Panc1 (cell line): ENCODE measurements around the gene GOLGA2. TPM values are rescaled to one million over a fixed set of nuclear protein-coding genes. Genes with fewer than 3 reads are reported as not detected.
A peak's percentile ranks its signal among the peaks of the same experiment; 100 is the strongest.

Experiments used
- ATAC-seq: fragments of 200-7000 bp; cut with Tn5 transposase; 2 replicates; pipeline ENCODE4 v1.9.1; 2020; ENCODE audit warnings: mild to moderate bottlenecking, moderate library complexity
- BruUV-seq: library from RNA; stranded (reverse); fragments of 400-500 nt; replicated peaks from 2 replicates; lab custom pipeline; 2021; lab: Mats Ljungman, UMichigan
- CTCF ChIA-PET: fragments of 300-600 bp; sonication (Branson Sonifier 250); formaldehyde crosslinking; loops from one replicate; lab custom pipeline; 2022; ENCODE audit warnings: antibody characterized with exemption; lab: Charles Lee
- POLR2A ChIA-PET: fragments of 300-600 bp; sonication (Branson Sonifier 250); formaldehyde crosslinking; loops from one replicate; lab custom pipeline; 2022; ENCODE audit warnings: antibody characterized with exemption; lab: Charles Lee
- DNase-seq: peaks from one replicate; pipeline ENCODE4 v3.0.0-alpha.2; 2010; ENCODE audit warnings: low read depth, low spot score
- H3K27ac ChIP-seq: 2 replicates; pipeline ENCODE4 v1.5.1; 2011; ENCODE audit warnings: mild to moderate bottlenecking, low read length, inconsistent platforms
- H3K27me3 ChIP-seq: fragments of 200-500 bp; sonication (Bioruptor generic); 2 replicates; pipeline ENCODE4 v1.6.0; 2014; ENCODE audit warnings: low read length, inconsistent platforms; ENCODE audit not compliant: control insufficient read depth, insufficient read depth
- H3K36me3 ChIP-seq: fragments of 200-500 bp; sonication (Bioruptor generic); 2 replicates; pipeline ENCODE4 v1.5.1; 2014; ENCODE audit warnings: inconsistent platforms, mild to moderate bottlenecking, low read length, moderate library complexity; ENCODE audit not compliant: control insufficient read depth, insufficient read depth
- H3K4me1 ChIP-seq: 2 replicates; pipeline ENCODE4 v1.5.1; 2011; ENCODE audit warnings: inconsistent platforms, mild to moderate bottlenecking, low read length, moderate library complexity; ENCODE audit not compliant: control insufficient read depth, insufficient read depth
- H3K4me3 ChIP-seq, 2 experiments: 2 replicates each; pipeline ENCODE4 v1.5.1; 2011 to 2012; ENCODE audit warnings: low read depth in 2 of 2, low read length in 2 of 2, mild to moderate bottlenecking in 2 of 2, inconsistent platforms in 1 of 2, moderate library complexity in 1 of 2
- H3K9me3 ChIP-seq: fragments of 200-500 bp; sonication (Bioruptor generic); 2 replicates; pipeline ENCODE4 v1.5.1; 2014; ENCODE audit warnings: low read depth, mild to moderate bottlenecking, inconsistent platforms, low read length, moderate library complexity; ENCODE audit not compliant: control insufficient read depth, insufficient read depth
- POLR2AphosphoS5 ChIP-seq: IDR thresholded peaks from 2 replicates; pipeline ENCODE4 v1.6.1; 2012; ENCODE audit warnings: mild to moderate bottlenecking, low read depth, low read length, moderate library complexity
- SIN3A ChIP-seq: IDR thresholded peaks from 2 replicates; pipeline ENCODE4 v1.6.1; 2012; ENCODE audit warnings: low read depth, mild to moderate bottlenecking, low read length, moderate library complexity, borderline replicate concordance; ENCODE audit not compliant: insufficient read depth
- TCF7L2 ChIP-seq: IDR thresholded peaks from 2 replicates; pipeline ENCODE4 v1.6.1; 2011; ENCODE audit warnings: mild to moderate bottlenecking, low read depth, low read length, inconsistent platforms
- in situ Hi-C: cut with HindIII; loops from 2 replicates; pipeline ENCODE4 v1.10.0; 2016; ENCODE audit warnings: low sequenced_read_pairs, low pct_unique_long_range_greater_than_20kb
- intact Hi-C: fragments of 100-400 bp; cut with micrococcal nuclease; formaldehyde crosslinking; loops from one replicate; pipeline ENCODE4 v1.10.0; 2022; ENCODE audit not compliant: unreplicated experiment
- total RNA-seq: library from RNA; stranded (reverse); gene quantifications from one replicate; pipeline ENCODE4 v1.2.1, GENCODE V29; 2021; ENCODE audit not compliant: unreplicated experiment
- TF ChIP-seq, protein P1 (sequence below): fragments of 450-650 bp; IDR thresholded peaks from 2 replicates; pipeline ENCODE4 v1.5.1; 2017; ENCODE audit warnings: mild to moderate bottlenecking
- TF ChIP-seq, protein P2 (sequence below), 2 experiments: IDR thresholded peaks; 2 replicates each; pipeline ENCODE4 v1.6.1; 2011 to 2012; ENCODE audit warnings: low read depth in 2 of 2, control low read depth in 1 of 2, low read length in 1 of 2, mild to moderate bottlenecking in 1 of 2, moderate library complexity in 1 of 2; ENCODE audit not compliant: insufficient read depth in 1 of 2

The GOLGA2 gene
- total RNA-seq, 1 experiment from 2014 or later = 69.6 TPM

DNA sequence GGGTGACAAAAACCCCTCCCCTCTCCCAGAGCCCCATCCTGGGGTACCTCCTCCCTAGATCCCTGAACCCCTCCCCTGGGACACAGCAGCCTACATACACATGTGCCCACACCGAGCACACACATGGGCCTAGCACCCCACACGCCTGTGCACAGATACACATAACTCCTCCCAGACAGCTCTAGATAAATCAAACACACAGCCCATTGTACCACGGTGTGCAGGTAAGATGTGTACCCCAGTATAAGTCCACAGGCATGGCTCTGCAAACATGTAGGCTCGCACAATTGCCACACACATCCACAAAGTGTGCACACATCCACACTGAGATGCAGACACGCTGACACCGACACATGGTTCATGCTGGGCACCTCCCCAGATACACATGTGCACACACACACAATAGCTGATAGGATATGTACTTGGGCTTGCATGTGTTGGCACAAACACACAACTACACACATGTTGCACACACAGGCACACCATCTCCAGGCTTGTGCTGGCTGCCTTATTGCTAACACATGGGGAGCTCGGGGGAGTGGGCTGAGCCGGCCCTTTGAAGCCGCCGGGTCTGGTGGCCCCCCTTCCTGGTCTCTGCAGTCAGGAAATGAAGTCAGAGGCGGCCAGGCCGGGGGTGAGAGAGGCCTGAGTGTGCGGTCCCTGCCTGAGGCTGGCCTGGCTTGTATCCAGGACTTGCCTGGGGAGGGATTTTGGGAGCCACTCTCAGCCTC lies 30.2 kb downstream of the GOLGA2 start:
- TF ChIP-seq, protein P1, sequence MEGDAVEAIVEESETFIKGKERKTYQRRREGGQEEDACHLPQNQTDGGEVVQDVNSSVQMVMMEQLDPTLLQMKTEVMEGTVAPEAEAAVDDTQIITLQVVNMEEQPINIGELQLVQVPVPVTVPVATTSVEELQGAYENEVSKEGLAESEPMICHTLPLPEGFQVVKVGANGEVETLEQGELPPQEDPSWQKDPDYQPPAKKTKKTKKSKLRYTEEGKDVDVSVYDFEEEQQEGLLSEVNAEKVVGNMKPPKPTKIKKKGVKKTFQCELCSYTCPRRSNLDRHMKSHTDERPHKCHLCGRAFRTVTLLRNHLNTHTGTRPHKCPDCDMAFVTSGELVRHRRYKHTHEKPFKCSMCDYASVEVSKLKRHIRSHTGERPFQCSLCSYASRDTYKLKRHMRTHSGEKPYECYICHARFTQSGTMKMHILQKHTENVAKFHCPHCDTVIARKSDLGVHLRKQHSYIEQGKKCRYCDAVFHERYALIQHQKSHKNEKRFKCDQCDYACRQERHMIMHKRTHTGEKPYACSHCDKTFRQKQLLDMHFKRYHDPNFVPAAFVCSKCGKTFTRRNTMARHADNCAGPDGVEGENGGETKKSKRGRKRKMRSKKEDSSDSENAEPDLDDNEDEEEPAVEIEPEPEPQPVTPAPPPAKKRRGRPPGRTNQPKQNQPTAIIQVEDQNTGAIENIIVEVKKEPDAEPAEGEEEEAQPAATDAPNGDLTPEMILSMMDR = no peak
- TF ChIP-seq TCF7L2 (no peak), POLR2AphosphoS5 (no peak), SIN3A (no peak)
- TF ChIP-seq, protein P2, sequence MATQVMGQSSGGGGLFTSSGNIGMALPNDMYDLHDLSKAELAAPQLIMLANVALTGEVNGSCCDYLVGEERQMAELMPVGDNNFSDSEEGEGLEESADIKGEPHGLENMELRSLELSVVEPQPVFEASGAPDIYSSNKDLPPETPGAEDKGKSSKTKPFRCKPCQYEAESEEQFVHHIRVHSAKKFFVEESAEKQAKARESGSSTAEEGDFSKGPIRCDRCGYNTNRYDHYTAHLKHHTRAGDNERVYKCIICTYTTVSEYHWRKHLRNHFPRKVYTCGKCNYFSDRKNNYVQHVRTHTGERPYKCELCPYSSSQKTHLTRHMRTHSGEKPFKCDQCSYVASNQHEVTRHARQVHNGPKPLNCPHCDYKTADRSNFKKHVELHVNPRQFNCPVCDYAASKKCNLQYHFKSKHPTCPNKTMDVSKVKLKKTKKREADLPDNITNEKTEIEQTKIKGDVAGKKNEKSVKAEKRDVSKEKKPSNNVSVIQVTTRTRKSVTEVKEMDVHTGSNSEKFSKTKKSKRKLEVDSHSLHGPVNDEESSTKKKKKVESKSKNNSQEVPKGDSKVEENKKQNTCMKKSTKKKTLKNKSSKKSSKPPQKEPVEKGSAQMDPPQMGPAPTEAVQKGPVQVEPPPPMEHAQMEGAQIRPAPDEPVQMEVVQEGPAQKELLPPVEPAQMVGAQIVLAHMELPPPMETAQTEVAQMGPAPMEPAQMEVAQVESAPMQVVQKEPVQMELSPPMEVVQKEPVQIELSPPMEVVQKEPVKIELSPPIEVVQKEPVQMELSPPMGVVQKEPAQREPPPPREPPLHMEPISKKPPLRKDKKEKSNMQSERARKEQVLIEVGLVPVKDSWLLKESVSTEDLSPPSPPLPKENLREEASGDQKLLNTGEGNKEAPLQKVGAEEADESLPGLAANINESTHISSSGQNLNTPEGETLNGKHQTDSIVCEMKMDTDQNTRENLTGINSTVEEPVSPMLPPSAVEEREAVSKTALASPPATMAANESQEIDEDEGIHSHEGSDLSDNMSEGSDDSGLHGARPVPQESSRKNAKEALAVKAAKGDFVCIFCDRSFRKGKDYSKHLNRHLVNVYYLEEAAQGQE (IDR thresholded peaks at IDR 0.05; ENCODE audit: insufficient read depth in 1 of 2, low read depth in 2 of 2, low read length in 1 of 2) = no peak
- ChIA-PET POLR2A (no interaction called here), CTCF (no interaction called here)
- Histone ChIP-seq H3K4me1 (no peaks in the 10 kb centered on the region), H3K36me3 (no peaks in the 10 kb centered on the region; the same call in 1 of the 2 replicates), H3K27ac (no peak overlapping the region), H3K4me3 (no peak overlapping the region), H3K27me3 (no peaks in the 10 kb centered on the region), H3K9me3 (no peaks in the 10 kb centered on the region)
- intact Hi-C loops (no loop called here), in situ Hi-C loops (no loop called here)
- no TSS peak for BruUV-seq
- no peak for ATAC-seq
- DNase-seq = no peak

DNA sequence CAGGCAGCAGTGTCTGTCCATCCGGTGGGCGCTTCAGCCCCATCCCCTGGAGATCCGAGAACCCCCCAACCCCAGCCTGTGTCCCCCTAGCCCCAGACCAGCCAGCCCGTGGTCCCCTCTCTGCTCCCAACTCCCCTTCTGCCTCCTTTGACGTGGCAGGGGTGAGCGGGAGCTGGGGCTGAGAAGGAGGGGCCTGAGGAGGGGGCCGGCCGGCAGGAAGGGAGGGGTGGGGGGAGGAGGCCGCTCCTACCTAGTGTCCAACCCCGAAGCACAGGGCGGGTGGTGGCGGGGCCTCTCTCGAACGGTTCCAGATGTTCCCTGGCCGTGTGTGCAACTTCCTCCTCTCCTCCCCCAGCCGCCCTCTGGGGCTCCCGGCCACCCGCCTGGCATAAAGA lies 31.0 kb downstream of the GOLGA2 start:
- no peak overlapping the region for H3K27ac ChIP-seq
- ChIA-PET CTCF (no interaction called here), POLR2A (no interaction called here)
- ATAC-seq (0 out of 2 replicates have a peak, but pooled peaks have one; percentile 26), DNase-seq (no peak)
- H3K4me3 ChIP-seq = no peak overlapping the region
- in situ Hi-C loops (no loop called here), intact Hi-C loops (no loop called here)
- no peaks in the 10 kb centered on the region for H3K4me1 ChIP-seq
- H3K9me3 ChIP-seq = no peaks in the 10 kb centered on the region
- BruUV-seq = no TSS peak
- H3K27me3 ChIP-seq = no peaks in the 10 kb centered on the region
- TF ChIP-seq, protein P1 = no peak
- TF ChIP-seq, protein P2 (IDR thresholded peaks at IDR 0.05; ENCODE audit: insufficient read depth in 1 of 2, low read depth in 2 of 2, low read length in 1 of 2) = no peak
- H3K36me3 ChIP-seq = no peaks in the 10 kb centered on the region
